Iris pigment epithelial cell (primary cell): ENCODE measurements around the gene SHISA5.
"Not testable (repeated sequence)": the region's sequence is repeated elsewhere in the genome, so short reads cannot be mapped to it uniquely, and the experiment has no call there.

Experiments
- DNase-seq: peaks from one replicate; pipeline ENCODE4 v3.0.0-alpha.2; 2011; ENCODE audit warnings: low read depth

Gene SHISA5

GRCh38 chr3:48504051-48504946, at the start of gene SHISA5:
TSS of gene SHISA5 (minus strand) at chr3:48504174. CDS start at chr3:48504094, 80 bp downstream.
- peak; percentile 51 for DNase-seq

GRCh38 chr3:48553361-48553760, 49.4 kb upstream of the SHISA5 start:
- DNase-seq: no peak

- no peak for DNase-seq
These were observed 48.4 kb upstream of the SHISA5 start for GRCh38 chr3:48552111-48552951.

- DNase-seq: not testable (repeated sequence)
These were observed 47.7 kb upstream of the SHISA5 start for GRCh38 chr3:48551651-48552050.

GRCh38 chr3:48548729-48549705, 45.0 kb upstream of the SHISA5 start:
- DNase-seq: peak; percentile 69

- no peak for DNase-seq
These were observed 44.2 kb upstream of the SHISA5 start for GRCh38 chr3:48548126-48548525.

- no peak for DNase-seq
These were observed 42.3 kb upstream of the SHISA5 start for GRCh38 chr3:48546203-48546829.

- no peak for DNase-seq
These were observed 40.2 kb upstream of the SHISA5 start for GRCh38 chr3:48544141-48544540.

- DNase-seq: no peak
These were observed 39.4 kb upstream of the SHISA5 start for GRCh38 chr3:48543271-48543866.

GRCh38 chr3:48538451-48538850, 34.5 kb upstream of the SHISA5 start:
- DNase-seq: no peak

GRCh38 chr3:48536785-48537184, 32.8 kb upstream of the SHISA5 start:
- DNase-seq: no peak

GRCh38 chr3:48536116-48536515, 32.1 kb upstream of the SHISA5 start:
- no peak for DNase-seq

- no peak for DNase-seq
These were observed 31.6 kb upstream of the SHISA5 start for GRCh38 chr3:48535578-48535977.

- DNase-seq: no peak
These were observed 29.0 kb upstream of the SHISA5 start for GRCh38 chr3:48532977-48533337.

GRCh38 chr3:48532271-48532976, 28.4 kb upstream of the SHISA5 start:
- DNase-seq: peak; percentile 25

GRCh38 chr3:48530701-48531100, 26.7 kb upstream of the SHISA5 start:
- not testable (repeated sequence) for DNase-seq

GRCh38 chr3:48528754-48529153, 24.8 kb upstream of the SHISA5 start:
- DNase-seq: peak; percentile 40

GRCh38 chr3:48528048-48528447, 24.1 kb upstream of the SHISA5 start:
- DNase-seq: no peak

- DNase-seq: no peak
These were observed 21.0 kb upstream of the SHISA5 start for GRCh38 chr3:48524970-48525369.

GRCh38 chr3:48521635-48522034, 17.7 kb upstream of the SHISA5 start:
- no peak for DNase-seq
